Cardiac fibroblast (primary cell): ENCODE measurements around the gene MFSD12.
"Not testable (repeated sequence)": the region's sequence is repeated elsewhere in the genome, so short reads cannot be mapped to it uniquely, and the experiment has no call there.

Source experiments
- DNase-seq, 2 donors: peaks; one replicate each; pipeline versions ENCODE4 v3.0.0 to v3.0.0-alpha.2; 2010; ENCODE audit warnings: low read depth in 2 of 2
- H3K4me3 ChIP-seq, 2 donors: replicated peaks in 1 of 2; 1 replicate in 1 of 2; 2 replicates in 1 of 2; pipeline ENCODE4 v1.5.1; 2011; ENCODE audit warnings: low read depth in 2 of 2, low read length in 2 of 2, mild to moderate bottlenecking in 2 of 2, moderate library complexity in 1 of 2
- TF ChIP-seq, protein P1 (sequence below): IDR thresholded peaks from one replicate; pipeline ENCODE4 v1.5.1; 2011; ENCODE audit warnings: low read depth, mild to moderate bottlenecking, low read length, inconsistent platforms

Gene MFSD12

DNA sequence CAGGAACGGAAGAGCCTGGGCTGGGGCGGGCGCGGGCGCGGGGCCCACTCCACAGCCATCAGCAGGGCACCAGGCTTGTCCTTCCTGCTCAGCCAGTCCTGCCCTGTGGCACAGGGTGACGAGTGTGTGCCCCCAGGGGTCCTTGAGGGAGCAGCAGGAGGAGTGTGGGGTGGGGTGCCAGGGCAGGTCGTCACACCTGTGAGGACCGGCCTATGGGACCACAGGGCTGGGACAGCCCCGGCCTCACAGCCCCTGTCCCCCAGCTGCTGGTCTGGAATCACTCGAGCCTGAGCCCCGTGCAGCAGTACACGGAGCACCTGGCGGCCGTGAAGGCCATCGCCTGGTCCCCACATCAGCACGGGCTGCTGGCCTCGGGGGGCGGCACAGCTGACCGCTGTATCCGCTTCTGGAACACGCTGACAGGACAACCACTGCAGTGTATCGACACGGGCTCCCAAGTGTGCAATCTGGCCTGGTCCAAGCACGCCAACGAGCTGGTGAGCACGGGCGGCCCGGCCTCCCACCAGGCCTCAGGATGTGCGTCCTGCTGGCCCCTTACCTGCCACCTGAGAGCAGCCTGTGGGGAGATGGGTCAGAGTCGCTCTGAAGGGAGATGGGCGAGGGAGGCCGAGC lies 25.1 kb downstream of the MFSD12 start:
- TF ChIP-seq, protein P1, sequence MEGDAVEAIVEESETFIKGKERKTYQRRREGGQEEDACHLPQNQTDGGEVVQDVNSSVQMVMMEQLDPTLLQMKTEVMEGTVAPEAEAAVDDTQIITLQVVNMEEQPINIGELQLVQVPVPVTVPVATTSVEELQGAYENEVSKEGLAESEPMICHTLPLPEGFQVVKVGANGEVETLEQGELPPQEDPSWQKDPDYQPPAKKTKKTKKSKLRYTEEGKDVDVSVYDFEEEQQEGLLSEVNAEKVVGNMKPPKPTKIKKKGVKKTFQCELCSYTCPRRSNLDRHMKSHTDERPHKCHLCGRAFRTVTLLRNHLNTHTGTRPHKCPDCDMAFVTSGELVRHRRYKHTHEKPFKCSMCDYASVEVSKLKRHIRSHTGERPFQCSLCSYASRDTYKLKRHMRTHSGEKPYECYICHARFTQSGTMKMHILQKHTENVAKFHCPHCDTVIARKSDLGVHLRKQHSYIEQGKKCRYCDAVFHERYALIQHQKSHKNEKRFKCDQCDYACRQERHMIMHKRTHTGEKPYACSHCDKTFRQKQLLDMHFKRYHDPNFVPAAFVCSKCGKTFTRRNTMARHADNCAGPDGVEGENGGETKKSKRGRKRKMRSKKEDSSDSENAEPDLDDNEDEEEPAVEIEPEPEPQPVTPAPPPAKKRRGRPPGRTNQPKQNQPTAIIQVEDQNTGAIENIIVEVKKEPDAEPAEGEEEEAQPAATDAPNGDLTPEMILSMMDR, result no peak
- no peak overlapping the region for H3K4me3 ChIP-seq
- DNase-seq, result no peak

DNA sequence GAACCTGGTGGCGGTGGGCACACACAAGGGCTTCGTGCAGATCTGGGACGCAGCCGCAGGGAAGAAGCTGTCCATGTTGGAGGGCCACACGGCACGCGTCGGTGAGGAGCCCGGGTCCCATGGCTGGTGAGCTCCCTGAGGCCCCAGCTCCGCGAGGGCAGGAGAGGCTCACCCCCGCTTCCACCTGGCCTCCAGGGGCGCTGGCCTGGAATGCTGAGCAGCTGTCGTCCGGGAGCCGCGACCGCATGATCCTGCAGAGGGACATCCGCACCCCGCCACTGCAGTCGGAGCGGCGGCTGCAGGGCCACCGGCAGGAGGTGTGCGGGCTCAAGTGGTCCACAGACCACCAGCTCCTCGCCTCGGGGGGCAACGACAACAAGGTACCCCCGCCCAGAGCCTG lies 25.7 kb downstream of the MFSD12 start:
- no peak overlapping the region for H3K4me3 ChIP-seq
- no peak for DNase-seq
- TF ChIP-seq, protein P1, result no peak

DNA sequence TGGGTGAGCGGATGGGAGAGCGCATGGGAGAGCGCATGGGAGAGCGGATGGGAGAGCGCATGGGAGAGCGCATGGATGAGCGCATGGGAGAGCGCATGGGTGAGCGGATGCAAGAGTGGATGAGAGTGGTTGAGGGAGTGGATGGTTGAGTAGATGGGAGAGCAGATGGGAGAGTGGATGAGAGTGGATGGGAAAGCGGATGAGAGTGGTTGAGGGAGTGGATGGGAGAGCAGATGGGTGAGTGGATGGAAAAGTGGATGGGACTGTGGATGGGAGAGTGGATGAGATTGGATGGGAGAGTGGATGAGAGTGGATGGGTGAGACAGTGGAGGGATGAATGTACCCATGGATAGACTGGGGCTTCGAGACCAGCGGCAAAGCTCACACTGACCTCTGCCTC lies 27.0 kb downstream of the MFSD12 start:
- DNase-seq, result no peak
- TF ChIP-seq, protein P1, result no peak
- H3K4me3 ChIP-seq, result no peak overlapping the region

DNA sequence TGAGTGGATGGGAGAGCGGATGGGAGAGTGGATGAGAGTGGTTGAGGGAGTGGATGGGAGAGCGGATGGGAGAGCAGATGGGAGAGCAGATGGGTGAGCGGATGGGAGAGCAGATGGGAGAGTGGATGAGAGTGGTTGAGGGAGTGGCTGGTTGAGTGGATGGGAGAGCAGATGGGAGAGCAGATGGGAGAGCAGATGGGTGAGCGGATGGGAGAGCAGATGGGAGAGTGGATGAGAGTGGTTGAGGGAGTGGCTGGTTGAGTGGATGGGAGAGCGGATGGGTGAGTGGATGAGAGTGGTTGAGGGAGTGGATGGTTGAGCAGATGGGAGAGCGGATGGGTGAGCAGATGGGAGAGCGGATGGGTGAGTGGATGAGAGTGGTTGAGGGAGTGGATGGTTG lies 28.1 kb downstream of the MFSD12 start:
- DNase-seq, H3K4me3 ChIP-seq: not testable (repeated sequence)

DNA sequence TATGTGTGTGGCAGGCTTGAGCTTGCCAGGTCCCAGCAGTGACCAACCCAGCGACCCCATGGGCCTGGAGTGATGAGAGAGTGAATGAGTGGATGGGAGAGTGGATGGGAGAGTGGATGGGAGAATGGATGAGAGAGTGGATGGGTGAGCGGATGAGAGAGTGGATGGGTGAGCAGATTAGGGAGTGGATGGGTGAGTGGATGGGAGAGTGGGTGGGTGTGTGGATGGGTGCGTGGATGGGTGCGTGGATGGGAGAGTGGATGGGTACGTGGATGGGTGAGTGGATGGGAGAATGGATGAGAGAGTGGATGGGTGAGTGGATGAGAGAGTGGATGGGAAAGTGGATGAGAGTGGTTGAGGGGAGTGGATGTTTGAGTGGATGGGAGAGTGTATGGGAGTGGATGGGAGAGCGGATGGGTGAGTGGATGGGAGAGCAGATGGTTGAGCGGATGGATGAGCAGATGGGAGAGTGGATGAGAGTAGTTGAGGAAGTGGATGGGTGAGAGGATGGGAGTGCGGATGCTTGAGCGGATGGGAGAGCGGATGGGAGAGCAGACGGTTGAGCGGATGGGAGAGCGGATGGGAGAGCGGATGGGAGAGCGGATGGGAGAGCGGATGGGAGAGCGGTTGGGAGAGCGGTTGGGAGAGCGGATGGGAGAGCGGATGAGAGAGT lies 28.7 kb downstream of the MFSD12 start:
- TF ChIP-seq, protein P1, result no peak
- no peak for DNase-seq

DNA sequence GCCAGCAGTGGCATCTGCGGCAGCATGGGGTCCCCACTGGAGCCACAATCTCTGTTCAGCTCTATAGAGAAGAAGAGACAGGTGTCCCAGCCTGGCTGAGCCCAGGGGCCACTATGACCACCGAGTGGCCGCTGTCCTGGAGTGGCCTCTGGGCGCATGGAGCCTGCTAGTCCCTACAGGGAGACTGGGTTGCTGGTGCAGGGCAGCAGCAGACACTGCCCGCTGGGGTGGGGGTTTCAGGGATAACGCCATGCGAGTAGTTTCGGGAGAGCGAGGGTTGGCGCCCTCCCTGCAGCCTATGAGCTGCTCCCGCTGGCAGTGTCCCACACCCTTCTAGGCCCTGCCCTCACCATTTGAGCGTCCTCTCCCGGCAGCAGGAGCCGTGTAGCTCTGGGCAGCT lies 29.3 kb downstream of the MFSD12 start:
- H3K4me3 ChIP-seq, result no peak overlapping the region
- TF ChIP-seq, protein P1, result no peak
- no peak for DNase-seq

More for the DNA sequence above, 28.7 kb downstream of the MFSD12 start:
- no peak overlapping the region for H3K4me3 ChIP-seq

DNA sequence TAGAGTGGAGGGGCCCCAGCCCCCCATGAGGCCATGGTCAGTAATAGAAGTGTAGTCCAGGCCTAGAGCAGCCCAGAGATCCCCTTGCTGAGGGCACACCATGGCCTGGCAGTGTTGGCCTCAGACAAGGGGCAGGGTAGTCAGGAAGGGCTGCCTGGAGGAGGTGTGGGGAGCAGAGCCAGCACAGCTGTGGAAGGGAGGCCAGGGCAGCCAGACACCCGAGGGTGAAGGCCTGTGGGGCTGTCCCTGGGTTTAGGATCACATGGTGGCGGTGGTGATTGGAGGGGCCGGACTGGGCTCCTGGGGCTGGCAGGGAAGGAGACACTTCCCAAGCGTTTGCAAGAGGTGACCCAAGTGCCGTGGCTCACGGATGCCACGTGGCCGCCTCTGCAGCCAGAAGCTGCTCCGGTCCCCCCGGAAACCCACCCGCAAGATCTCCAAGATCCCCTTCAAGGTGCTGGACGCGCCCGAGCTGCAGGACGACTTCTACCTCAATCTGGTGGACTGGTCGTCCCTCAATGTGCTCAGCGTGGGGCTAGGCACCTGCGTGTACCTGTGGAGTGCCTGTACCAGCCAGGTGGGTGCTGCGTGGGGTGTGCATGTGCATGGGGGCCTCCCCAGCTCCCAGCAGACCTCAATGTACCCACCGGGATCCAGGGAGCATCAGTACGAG lies 30.0 kb downstream of the MFSD12 start:
- TF ChIP-seq, protein P1, result no peak
- no peak for DNase-seq
- H3K4me3 ChIP-seq, result no peak overlapping the region
